ENCODE data around the gene RBMS3.

DNA sequence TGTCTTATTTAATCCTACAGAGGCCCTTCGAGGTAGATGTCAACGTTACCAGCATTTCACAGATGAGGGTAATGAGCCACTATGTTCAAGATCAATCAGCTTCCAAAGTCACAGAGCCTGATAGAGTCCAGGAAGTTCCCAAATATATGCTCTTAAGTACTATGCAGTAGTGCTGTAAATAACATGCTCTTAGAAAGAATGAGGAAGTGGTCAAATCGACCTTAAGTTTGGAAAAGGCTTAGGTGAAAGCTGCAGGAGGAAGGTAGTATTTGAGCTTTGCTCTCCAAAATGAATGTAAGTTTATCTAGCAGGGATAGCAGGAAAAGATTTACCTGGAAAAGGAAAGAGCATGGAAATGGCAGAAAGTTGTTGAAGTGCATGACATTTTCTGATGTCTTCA lies 234.0 kb downstream of the RBMS3 start:
- no peak for TF ChIP-seq CTCF (conservative IDR thresholded peaks at IDR 0.05; ENCODE audit: low read depth in 2 of 2)
- no peak for TF ChIP-seq EZH2 (IDR thresholded peaks at IDR 0.05; ENCODE audit: low read depth, unreplicated experiment)
- TF ChIP-seq ZNF331 (CRISPR knock-in tag; IDR thresholded peaks at IDR 0.05; ENCODE audit: low read depth): no peak
- no peak for TF ChIP-seq REST (IDR thresholded peaks at IDR 0.05; ENCODE audit: unreplicated experiment)
- no peak for TF ChIP-seq POLR2AphosphoS5 (IDR thresholded peaks at IDR 0.05; ENCODE audit: low read depth)
- no peak for TF ChIP-seq JUNB (IDR thresholded peaks at IDR 0.05; ENCODE audit: unreplicated experiment)
- no peak for TF ChIP-seq EZH2phosphoT487 (IDR thresholded peaks at IDR 0.05; ENCODE audit: unreplicated experiment)
- no peak for TF ChIP-seq NANOG (IDR thresholded peaks at IDR 0.05; ENCODE audit: borderline replicate concordance)
- no peak for TF ChIP-seq CREB1 (CRISPR knock-in tag; IDR thresholded peaks at IDR 0.05; ENCODE audit: low read depth)
- TF ChIP-seq, protein P1, sequence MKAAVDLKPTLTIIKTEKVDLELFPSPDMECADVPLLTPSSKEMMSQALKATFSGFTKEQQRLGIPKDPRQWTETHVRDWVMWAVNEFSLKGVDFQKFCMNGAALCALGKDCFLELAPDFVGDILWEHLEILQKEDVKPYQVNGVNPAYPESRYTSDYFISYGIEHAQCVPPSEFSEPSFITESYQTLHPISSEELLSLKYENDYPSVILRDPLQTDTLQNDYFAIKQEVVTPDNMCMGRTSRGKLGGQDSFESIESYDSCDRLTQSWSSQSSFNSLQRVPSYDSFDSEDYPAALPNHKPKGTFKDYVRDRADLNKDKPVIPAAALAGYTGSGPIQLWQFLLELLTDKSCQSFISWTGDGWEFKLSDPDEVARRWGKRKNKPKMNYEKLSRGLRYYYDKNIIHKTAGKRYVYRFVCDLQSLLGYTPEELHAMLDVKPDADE (IDR thresholded peaks at IDR 0.05): no peak
- TF ChIP-seq STAT1 (IDR thresholded peaks at IDR 0.05; ENCODE audit: unreplicated experiment): no peak
- no peak for TF ChIP-seq ZNF114 (CRISPR knock-in tag; IDR thresholded peaks at IDR 0.05)
